GM12892 (cell line): Measurements from ENCODE around the gene GGACT.

Experiments used
- POLR2A ChIP-seq: IDR thresholded peaks from 2 replicates; pipeline ENCODE4 v1.6.1; 2011; ENCODE audit warnings: low read depth, low read length, control low read depth
- POLR2AphosphoS5 ChIP-seq: IDR thresholded peaks from 2 replicates; pipeline ENCODE4 v1.6.1; 2011; ENCODE audit warnings: low read depth, low read length, control low read depth
- TAF1 ChIP-seq: IDR thresholded peaks from 2 replicates; pipeline ENCODE4 v1.6.1; 2011; ENCODE audit warnings: low read depth, mild to moderate bottlenecking, control low read depth, low read length, borderline replicate concordance

DNA sequence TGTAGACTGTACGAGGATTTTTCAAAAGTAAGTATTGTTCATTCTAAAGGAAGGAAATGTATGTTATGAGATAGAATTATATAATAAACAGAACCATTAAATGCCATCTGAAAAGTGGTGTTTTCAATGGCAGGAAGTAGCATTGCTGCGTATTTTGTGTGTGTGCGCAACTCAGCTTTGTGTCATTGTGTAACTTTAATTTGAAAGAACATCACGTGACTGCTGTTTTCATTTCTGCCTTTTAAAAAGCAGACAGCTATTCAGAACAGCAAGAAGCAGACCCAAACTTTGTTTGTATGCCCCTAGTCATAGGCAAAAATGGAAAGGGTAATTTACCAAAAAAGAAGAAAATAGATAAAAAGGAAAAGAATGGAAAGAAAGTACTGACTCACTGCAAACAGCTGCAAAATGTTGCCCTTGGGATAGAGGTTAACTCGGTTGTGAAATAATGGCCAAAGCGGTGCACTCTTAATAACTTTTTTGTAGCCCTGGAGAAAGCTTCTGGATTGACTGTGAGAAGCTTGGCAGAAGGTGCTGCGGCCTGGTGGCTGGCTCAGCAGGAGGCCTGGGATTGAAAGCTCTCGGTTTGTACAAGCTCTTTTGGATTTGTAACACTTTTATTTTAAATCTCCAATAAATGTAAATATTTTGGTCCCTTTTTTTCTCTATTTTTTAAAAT is 97.3 kb downstream of the GGACT start:
- no peak for TF ChIP-seq POLR2A
- TF ChIP-seq POLR2AphosphoS5, result no peak
- TF ChIP-seq TAF1, result no peak
